NCI-H146 treated with DMSO at 0.1 percent for 48 hours (cell line): ENCODE results near the gene MGME1.

Experiments
- DNase-seq: peaks from one replicate; lab custom pipeline; 2025; ENCODE audit not compliant: unreplicated experiment; lab: John Stamatoyannopoulos, UW

Gene MGME1

DNA sequence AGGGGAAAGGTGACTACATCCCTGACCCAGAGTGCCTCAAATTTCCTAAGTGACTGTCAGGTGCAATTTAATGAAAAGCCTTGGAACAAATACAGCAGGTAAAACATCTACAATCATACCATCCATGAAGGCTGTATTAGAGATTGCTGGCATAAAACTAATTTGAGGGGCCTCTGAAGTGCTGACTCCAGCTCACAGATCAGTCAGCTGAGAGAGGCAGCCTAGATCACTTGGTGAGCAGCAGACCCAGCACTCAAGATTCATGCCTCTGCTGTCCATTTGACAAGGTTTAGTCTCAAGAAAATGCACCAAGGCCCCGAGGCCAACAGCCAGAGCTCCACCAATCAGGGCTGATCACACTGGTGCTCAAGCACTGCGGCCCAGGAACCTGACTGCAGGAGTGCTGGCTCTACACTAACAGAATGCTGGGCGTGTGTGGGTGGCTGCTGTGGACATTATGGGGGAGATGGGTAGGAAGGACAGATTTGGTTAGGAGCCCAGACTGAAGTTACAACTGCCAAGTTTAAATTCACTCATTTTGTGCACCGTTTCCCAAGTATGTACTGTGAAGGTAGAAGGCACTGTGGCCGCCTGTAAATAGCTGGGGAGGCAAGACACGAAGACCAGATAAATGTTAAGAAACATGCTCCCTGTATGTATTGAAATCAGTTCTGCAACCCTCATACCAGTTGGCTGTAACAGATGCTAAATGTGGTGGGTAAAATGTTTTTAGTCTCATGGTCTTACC, 28.4 kb upstream of the MGME1 start:
- no peak for DNase-seq

DNA sequence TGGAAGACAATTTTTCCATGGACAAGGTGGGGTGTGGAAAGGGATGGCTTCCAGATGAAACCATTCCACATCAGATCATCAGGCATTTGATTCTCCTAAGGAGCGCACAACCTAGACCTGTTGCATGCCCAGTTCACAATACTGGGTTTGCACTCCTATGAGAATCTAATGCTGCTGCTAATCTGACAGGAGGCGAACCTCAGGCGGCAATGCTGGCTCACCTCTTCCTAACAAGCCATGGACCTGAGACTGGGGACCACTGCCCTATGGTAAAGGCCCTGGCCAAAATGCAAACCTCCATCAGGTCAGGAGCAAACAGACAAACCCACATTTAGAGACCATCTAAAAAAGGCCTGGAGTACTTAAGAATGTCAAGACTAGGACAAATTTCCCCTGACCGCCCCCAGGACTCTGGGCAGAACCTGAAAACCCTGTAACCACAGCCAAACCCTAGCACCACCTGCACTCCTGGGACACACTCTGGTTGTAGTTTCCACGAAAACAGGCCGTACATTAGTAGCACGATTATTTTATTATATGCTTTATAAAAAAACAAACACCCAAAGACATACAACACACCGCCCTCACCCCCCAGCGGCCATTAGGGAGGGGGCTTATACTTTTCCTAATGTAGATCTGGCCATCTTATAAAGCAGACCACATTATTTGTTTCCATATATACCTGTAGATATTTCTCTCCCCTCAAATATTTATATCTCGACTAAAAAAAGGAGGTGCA, 27.6 kb upstream of the MGME1 start:
- DNase-seq, result no peak

DNA sequence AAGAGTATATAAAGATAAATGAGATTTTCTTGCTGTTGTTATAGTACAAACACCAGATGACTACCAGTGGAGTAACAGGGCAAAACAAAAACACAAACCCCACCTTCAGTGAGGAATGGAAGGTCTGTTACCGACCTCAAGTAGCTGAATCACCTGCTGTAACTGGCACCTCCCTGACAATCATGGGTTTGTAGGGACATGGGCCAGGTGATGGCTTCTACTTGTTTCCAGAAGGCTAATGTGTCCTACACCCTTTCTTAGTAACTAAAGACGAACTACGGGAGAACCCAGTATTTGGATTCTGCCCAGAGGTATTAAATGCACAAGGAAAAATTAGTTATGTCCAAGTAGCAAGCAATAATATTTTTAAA, 27.0 kb upstream of the MGME1 start:
- no peak for DNase-seq

DNA sequence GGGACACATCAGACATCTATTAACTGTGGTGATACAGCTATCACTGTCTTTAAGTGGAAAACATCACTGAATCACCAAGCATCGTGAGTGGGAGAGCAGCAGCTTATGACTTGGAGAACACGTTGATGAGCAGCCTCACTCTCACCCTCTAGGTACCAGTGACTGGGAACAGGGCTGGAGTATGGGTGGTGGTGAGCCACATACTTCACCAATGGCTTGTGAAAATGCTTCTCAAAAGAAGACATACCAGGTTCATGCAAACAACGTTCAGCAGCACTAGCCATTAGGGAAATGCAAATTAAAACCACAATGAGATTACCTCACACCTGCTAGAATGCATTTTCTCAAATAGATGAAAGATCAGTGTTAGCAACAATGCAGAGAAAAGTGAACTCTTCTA, 25.5 kb upstream of the MGME1 start:
- DNase-seq, result no peak

DNA sequence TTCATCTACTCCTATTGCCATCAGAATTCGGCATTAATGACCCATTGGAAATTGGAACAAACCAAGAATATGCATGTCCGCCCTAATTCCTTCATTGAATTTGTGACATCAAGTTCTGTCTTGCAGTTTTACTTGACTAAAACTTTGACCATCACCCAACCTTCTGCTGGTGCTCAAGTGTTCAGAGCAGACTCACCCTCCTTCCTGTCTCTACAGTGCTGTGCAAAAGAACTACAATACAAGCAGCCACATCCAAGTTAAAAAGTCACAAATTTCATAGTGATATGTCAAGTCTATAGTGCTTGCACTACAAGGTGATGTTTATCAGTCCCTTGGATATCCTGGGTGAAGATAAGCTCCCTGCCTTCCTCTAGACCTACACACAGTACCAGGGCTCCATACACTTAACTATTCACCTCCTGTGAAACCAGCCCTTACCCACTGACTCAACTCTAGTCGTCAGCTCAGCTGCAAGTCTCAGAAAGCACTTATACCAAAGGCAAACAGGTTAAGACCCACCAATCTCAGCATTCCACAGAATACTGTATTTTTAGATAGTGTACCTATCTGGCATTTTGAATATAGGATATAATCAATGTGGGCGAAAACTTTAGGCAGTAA, 23.9 kb upstream of the MGME1 start:
- no peak for DNase-seq

DNA sequence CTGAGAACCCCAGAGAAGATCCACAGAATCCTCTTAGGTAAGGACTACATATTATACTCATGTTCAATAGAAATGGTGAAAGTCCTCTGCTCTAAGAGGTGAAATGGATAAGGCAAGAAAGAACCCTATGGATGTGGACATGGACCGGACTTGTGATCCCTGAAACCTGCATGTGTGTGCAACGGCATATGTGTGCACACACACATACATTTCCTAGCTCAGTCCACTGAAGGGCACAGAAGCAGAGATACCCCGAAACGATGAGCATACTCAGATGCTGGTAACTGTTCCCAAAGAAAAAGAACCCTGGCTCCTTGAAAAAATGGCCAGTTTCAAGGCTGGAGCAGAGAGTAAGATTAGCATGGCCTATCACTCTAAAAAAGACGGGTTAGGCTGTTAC, 22.8 kb upstream of the MGME1 start:
- no peak for DNase-seq

DNA sequence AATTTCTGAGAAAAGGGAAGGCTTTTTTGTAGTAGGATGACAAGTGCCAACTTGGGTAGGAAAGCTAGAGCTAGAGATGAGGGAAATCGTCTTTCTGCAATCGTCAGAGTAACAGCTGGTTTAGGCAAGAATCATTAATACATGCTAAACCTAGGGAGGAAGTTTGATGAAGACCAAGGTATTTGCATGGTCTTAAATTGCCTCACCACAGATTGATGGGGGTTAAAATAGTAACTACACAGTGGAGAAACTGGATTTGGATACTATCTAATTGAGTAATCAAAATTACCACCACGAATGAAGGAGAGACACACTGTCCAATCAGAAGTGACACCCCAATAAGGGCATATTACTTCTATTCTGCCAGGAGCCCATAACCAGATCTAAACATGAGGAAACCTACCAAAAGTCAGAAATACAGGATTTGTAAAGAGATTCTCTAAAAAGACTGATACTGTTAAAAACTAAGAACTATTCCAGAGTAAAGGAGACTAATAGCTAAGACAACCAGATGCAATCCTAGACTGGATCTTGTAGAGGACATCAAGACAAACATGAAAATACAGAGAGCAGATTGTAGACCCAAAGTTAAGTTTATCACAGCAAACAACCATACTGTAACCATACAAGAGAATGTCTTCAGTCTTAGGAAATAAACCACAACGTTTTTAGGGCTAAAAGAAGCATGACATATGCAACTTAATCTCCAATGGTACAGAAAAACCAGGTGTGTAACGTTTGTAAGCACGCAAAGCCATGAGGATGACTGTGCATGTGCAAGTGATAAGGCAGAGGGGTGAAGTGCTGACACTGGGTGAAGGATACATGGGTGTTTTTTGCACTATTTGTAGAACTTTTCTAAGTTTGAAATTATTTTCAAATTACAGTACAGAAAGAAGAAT, 22.0 kb upstream of the MGME1 start:
- no peak for DNase-seq

DNA sequence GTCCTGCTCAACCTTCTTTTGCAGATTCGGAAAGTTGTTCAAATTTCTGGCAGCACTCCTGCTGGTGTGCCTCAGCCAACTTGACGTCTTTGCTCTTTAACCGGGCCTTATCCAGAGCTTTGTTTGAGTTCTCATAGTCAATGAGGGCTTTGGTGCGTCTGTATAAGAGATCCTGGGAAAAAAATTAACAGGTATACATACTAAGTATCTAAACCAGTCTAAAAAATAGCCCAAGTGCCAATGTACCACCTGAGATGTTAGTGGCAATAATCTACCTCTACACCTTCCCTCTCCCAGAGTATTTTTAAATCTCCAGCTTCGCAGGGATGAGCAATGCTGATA, 21.4 kb upstream of the MGME1 start:
- DNase-seq, result no peak

DNA sequence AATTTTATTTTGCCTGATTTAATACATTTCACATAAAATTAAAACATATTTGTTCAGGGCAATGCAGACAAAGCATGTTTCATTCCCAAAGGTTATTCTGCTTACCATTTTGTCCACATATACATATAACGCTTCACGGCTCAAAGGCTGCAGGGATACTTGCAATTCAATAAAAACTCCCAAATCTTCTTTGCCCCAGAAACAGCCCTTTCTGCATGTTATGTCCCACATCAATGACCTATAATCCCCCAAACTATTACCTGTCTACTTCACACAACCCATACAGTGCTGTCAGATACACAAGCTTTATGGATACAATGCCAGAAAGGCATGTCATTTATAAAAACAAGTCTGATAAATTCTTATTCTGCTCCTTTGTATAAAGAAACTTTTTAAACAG, 20.4 kb upstream of the MGME1 start:
- DNase-seq, result no peak

DNA sequence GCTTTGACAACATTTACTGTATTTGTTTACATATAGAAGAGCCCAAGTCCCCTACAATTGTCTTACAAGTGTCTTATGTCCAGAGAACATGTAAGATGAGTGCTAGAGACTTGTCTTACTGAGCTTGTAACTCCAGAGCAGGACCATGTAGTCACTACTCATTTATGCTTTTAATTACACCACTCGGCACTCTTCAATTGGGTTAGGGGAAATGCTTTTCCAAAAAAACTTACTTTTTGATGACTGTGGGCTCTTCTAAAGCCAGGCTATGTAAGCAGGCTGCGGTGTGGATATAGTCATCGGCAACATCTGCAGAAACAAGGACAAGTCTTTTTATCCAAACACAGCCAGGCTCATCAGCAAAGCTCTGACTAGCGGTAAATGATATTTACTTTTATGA, 18.9 kb upstream of the MGME1 start:
- DNase-seq, result no peak

DNA sequence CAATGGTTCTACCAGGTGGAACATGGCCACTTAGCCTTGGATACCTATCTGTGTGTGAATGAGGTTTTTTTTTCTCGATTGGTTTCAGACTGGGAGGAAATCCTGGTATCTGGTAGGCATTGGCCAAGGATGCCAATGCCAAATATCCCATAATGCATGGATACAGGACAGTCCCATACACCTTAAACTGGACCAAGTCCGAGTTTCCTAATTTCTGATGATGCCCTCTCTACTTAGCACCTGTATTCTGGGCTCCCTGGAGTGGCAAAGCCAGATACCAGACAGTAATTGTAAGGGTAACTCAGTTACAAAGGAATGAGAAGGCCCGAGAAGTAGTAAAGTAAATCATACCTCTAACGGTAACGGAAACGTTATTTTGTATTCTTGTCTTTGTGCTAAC, 18.1 kb upstream of the MGME1 start:
- no peak for DNase-seq

DNA sequence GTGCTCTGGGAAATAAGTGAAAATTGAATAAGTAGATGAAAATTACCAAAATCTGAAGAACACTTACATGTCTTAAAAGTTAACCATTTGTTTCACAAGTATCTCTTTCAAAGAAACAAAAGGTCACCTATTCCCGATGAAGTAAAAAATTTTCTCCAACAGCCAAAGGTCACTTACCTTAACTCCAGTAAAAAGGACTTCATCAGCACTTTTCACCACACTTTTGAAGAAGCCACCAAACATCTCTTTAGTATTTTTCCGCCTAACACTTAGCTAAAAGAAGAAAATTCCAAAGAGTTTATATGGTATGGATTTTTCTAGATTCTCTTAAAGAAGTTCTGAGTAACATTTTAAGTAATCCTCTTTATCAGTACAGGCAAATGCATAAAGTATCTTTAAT, 17.5 kb upstream of the MGME1 start:
- no peak for DNase-seq

DNA sequence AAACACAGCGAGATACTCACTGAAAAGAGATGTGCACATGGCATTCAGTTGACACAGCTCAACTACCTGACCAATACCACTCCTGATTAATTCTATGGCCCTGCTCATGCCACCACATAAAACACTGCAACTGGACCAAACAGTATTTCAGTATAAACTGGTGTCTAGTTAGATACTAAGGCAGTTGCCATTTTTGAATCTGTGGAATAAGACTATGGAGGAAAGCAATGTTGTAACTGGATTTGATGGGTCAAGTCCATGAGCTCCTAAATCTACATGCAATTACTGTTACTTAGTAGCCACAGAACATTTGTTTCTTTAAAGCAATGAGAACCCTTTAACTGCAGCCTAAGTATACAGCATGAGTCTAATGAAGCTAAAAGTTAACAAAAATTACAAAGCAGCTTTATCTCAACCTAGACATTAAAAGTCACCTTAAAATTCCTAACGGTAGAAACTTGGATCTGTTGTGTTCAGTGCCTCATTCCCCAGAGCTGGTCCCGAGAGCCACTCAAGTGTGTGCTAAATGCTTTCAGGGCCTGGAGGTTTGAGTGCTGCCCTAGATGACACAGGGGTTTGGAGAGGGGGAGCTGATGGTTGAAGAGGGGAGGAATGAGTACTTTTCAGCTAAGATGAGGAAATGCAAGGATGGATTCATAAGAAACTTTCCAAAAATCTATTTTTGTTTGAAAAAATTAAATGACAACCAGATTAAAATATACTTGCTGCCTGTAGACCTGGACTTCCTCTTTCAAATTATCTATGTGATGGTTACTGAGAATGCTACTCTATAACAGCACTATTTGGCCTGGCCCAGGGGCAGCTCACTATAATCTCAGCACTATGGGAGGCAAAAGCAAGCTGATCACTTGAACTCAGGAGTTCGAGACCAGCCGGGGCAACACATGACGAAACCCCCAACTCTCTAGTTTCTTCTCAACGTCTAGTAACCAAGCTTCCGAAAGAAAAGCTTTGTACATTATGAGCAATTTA, 15.8 kb upstream of the MGME1 start:
- no peak for DNase-seq

DNA sequence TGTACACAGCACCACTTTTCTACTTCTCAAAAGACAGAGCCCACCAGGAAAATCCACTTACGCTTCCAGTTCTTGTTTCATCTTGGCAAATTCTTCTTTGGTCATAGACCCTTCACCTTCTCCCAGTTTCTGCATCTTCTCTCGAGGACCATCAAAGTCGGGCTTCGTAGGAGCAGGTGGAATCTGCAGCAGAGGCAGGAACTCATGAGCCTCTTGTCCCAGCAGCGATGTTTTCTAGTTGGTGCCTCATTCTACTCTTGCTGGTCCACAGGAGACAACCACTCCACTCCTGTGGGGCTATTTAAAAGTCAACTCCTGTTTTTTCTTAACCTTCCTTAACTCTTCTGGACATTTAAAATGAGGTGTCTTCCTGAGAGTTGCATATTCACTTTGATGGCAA, 14.9 kb upstream of the MGME1 start:
- no peak for DNase-seq

DNA sequence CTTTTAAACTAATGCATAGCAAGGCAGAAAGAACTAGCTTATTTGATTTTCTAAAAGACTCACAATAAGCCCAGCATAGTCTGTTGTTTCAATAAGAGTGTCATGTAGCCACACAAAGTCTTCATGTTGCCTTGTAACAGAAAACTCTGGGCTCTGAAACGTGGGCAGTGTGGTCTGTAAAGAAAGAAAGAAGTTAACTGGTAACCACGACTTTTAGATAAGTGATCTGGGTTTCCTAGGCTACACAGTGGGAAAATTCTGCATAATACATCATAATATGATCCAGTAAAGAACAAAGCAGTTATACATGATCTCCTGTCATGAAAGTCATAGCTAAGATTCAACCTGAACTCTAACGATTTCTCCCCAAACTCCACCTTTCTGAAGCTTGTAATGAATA, 13.5 kb upstream of the MGME1 start:
- DNase-seq, result no peak

DNA sequence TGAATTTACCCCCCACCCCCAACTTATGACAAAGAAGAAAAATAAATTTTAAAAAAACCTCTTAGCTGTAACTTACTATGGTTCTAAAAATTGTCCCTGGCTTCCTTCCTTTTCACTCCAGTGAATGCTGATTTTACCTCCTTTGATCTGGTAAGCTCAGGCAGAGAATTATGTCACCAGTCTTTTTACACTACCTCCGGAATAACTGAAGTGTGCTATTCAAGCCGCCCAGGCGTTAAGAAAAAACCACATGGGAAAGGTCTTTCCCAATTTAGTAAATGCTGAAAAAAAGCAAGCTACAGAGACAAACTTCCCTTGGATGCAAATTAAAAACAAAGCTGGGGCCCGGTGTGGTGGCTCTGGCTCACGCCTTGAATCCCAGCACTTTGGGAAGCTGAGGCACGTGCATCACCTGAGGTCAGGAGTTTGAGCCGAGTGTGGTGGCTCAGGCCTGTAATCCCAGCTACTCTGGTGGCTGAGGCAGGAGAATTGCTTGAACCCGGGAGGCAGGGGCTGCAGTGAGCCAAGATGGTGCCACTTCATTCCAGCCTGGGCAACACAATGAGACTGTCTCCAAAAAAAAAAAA, 12.6 kb upstream of the MGME1 start:
- no peak for DNase-seq

DNA sequence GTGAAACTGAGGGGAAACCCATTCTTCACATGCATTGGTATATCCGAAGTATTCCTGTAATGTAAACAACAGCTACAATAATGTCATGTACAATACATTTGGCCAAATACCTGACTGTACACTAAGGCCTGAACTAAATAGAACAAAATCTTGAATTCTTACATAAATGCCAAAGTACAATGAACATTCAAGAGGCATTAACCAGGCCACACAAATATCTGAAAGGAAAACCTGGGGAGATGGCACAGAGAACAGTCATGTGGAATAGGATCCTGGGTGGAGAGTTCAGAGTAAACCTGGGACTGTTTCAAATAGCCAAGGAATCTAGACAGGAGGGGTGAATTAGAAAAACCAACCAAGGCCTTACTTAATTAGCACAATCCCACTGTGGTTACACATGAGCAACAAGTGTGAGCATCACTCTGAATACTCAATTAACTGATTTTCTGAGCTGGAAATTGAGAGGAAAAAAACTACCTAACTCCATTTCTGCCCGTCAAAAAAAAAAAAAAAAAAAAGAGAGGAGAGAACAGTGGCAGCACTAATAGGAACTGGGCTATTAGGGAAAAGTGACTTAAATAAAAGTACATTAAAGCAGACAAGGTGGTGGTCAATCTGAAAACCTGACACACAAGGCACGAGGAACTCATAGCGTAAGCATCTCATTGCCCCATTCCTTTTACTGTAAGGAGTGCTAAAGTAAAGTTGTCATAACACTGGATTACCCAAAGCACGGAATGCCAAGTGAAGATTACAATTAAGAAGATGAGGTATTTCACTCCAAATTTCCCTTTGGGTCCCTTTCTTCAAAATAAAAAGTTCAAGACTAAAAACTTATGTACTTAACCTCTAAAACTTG, 11.1 kb upstream of the MGME1 start:
- DNase-seq, result no peak

DNA sequence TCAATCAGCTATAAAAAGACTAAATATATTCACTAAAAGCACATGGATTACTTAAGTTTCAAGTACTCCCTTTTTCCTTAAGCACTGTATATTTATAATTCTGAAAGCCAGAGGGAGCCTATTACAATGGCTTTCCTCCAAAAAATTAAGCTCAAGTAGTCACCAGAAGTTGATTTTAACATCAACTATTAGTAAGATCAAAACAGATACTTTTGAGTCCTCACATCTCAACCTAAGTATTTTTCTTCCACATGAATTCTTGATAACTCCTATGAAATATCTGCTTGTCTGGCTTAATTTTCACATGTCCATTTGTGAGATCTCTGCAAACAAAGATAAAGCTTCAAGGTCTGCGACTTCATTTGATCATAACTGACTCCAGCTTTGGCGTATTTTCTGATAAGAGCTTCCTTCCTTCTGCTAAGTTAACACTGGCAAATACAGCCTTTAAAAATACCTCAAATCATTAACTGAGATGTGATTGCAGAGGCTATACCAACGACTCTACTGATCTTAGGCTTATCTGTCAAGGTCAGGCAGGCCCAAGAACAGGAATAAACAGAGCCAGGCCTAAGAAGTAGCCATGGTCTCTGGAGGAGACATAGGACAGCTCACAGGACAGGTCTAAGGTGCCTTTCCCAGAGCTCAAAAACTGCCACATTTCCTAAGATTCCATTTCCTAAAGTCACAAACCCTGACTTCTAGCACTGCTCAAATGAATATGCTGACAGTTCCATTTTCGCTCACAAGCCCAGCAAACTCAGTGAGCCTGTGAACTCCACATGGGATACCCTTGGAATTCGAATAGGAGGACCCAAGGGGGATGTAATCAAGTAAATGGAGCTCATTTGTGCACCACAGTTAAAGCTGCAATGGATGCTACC, 10.2 kb upstream of the MGME1 start:
- no peak for DNase-seq
